Renal pelvis (tissue), 4 donors: ENCODE data around the gene DRC1. TPM values are rescaled to one million over a fixed set of nuclear protein-coding genes. Genes with fewer than 3 reads are reported as not detected.

ENCODE experiments used
- DNase-seq: peaks from one replicate; pipeline ENCODE4 v3.0.0-alpha.2; 2013
- polyA plus RNA-seq, 3 donors: library from polyadenylated mRNA; unstranded; fragments of 120-200 nt; gene quantifications; one replicate each; pipeline ENCODE4 v1.2.1, GENCODE V29; 2013; ENCODE audit not compliant: insufficient read length in 3 of 3

Gene DRC1
- polyA plus RNA-seq, 3 donors, result 1.8 to 4.6 (median 2.1) TPM

DNA sequence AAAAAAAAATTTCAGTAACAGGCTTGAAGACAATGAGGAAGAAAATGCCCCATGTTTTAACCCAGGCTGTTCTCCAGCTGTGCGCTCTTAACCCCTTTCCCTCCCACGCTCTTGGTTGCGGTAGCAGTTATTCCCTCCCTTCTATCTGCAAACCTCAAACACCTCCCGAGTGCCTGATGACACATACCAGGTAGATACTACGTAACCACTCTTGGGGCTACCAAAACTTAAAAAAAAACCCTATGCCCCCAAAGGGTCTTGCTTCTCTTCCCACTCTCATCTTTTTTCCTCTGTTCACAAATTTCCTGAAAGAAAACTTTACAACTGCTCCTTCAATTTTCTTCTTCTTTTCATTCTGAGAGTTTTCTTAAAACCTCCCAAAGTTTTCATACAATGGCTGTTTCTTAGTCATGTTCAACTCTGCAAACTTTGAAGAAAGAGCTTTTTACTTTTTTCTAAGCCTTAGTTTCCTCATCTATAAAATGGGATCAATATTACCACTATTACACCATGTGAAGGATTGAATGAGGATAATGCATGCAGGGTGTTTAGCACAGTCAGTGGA, 4.9 kb upstream of the DRC1 start:
- DNase-seq, result no peak

DNA sequence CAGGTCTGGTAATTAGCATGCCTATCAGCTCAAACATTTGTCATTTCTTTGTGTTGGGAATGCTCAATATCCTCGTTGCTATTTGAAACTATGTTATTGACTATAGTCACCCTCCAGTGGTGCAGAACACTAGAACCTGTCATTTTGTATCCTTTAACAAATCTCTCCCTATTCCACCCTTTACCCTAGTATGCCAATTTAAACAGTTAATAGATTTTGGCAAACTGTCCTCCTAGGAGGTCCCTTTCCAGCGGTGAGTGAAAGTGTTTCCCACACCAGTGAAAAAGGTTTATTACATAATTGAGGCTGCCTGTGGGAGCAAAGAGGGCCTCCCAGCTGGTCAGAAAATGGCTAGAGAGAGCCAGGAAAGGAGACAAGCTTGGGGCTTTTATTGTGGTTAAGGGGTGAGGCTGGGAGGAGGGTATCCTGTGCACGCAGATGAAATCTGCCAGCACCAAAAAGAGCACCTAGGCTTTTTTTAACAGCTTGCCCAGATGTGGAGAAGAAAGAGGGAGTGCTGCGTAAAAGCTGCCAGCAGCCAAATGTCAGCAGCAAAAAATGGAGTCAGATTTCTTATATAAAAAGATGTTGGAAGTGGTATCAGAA, 1.8 kb upstream of the DRC1 start:
- DNase-seq, result no peak

DNA sequence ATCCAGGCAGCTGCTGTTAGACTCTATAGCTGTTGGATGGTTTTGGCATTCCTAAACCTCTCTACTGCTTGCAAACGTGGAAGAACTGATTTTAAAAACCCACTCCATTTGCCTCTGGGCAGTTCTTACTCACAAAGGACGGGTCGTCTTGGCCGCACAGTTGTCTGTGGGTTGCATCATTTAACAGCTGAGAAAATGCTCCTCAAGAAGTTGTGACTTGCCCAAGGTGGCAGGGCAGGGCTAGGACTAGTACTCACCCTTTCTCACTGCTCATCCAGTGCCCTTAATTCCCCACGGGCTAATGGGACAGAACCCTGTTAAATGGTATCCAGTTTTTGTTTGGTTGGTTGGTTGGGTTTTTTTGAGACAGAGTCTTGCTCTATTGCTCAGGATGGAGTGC, 997 bp upstream of the DRC1 start:
- no peak for DNase-seq

DNA sequence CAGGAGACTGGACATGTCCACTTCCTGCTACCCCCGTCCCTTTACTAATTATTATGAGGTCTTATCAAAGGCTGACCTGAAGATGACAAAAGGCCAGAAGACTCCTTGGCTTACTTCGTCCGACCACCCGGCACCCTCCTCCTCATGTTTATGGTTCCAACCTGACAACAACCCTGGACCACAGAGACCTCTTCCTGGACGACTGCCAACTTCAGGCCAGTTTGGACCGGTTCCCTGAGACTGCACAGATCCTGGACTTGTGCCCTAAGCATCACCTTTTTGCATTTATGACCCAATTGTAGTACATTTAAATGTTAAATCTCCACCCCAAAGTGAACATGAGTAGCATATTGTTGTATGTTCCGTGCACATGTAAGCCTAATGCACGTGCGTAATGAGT, 5.8 kb downstream of the DRC1 start:
- DNase-seq, result no peak

DNA sequence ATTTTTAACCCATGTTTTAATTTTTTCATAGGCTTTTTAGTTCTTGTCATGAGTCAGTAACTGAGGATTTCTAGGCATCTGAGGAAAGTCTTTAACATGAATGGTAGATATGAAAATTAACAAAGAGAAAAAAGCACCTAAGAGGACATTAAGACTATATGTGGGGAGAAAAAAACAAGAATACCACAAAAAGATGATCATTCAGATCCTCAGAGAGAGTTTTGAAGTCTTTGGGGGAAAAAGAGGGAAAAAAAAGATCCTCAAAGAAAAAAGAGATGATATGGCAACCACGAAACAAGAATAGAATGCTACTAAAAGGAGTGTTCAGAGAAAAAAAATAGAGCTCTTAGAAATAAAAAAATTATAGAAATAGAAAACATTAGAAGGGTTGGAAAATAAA, 8.1 kb downstream of the DRC1 start:
- no peak for DNase-seq

DNA sequence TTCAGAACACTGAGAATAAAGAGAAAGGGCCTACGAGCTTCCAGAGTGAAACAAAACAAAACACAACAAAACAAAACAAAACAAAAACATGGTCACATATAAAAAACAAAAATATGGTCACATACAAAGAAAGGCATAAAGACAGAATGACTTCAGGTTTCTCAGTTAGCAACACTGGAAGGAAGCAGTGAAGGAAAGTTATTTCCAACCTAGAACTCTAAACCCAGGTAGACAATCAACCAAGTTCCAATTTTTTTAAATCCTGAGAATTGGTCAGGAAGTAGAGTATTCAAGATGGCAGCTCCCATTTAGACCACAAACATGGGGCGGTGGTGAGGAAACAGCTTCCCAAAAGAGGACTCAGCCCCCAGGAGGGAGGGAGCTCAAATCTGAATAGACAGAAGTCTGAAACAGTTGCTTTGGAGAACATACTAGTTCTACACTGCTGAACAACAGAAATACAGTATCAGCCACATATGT, 9.1 kb downstream of the DRC1 start:
- no peak for DNase-seq

DNA sequence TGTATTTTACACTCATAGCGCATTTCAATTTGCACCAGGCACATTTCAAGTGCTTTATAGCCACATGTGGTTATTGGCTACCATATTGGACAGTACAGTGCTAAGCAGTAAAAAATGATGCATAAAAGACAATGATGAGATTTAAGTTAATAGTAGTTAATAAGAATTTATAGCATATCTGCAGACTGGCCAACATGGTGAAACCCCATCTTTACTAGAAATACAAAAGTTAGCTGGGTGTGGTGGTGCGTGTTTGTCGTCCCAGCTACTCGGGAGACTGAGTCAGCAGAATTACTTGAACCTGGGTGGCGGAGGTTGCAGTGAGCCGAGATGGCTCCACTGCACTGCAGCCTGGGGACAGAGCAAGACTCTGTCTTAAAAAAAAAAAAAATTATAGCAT, 9.7 kb downstream of the DRC1 start:
- no peak for DNase-seq

DNA sequence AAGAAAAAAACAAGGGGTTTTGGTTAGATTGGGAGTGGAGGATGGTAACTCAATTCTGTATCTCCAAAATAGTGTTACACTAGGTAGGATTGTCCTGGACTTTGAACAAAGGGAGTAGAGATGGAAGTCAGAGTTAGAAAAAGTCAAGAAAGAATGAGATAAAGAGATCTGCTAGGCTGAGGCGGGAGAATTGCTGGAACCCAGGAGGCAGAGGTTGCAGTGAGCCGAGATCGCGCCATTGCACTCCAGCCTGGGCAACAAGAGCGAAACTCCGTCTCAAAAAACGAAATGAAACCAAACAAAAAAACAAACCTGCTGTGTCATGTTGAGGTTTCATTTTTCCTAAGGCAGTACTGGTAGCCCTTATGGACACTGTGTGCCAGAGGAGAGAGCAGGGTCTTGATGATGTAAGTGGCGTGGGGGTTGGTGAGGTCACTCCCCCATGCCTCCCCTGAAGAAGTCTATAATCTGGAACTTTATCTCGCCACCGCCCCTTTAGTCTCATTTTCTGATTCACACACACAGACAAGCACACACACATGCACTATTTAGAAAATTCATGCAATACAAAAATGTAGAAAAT, 10.5 kb downstream of the DRC1 start:
- no peak for DNase-seq

DNA sequence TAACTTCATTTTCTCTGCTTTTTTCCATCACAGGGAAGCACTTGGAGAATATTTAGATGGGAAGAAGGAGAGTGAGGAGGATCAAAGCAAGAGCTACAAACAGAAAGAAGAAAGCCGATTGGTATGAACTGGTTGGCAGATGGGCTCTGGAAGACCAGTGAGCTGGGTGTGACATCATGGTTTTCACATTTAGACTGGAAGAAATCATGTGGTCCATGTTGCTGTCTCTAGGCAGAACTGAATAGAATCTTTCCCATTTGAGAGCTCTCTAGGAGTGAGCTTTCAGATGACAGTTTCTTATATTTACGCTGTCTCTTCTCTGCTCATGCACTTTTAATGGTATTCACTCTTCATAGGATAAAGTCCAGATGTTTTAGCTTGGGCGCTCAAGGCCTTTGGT, 12.6 kb downstream of the DRC1 start:
- no peak for DNase-seq

DNA sequence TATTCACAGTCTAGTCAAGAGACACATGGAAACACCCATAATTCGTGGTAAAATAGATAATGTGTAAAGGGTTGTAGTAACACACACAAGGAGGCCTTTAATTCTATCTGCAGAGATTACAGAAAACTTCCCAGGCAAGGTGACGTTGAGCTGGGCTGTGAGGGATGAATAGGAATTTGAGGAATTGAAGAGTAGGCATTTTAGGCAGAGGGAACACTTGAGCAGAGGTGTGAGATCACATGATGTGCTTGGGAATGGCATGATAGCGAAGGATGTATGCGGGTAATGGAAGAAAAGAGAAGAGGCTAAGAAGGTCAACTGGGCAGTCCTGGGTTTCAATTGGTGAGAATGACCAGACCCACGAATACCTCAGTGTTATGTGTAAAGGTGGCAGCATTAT, 20.2 kb downstream of the DRC1 start:
- DNase-seq, result no peak

DNA sequence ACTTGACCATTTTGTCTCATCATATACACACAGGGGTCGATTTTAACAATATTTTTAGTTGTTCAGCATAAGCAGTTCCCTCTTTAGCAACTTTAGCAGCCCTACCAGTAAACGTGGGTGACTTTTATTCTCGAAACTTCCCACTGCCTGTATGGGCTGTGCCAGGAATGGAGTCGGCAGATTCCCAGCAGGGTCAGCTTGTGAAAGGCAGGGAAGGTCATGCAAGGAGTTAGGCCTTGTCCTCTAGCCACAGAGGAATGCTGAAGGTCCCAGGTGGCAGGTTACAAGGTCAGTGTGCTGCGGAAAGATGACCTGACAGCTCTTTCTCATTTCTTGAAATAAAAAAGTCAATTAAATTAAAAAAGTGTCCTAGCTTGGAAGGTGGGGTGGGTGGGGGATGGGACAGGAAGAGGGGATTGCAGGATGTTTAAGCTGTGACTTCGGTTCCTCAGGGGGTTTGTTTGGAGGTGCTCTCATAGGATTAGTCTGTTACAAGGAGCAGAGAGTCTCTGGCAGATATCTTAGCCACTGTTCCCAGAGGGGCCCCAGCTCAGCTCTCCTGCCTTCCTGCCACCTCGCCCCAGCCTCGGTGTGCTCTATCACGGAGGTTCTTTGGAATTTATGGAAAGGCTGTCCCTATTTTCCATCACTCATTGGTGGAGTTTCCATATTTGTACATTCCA, 21.4 kb downstream of the DRC1 start:
- DNase-seq, result no peak

DNA sequence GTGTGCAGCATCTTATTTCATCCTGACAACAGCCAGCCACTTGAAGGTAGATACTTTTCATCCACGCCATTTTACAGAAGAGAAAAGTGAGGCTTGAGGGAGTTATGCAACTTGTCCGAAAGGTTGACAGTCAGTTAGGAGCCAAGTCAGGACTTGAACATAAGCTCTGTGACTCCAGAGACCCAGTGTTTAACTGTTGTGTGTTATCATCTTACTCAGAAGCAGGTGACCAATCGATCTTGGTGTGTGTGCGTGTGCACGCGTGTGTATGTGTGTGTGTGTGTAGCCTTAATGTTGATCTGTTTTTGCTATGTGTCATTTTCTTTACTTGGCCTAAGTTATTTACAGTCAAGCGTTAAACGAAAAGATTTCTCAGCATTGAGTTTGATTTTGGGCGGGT, 22.0 kb downstream of the DRC1 start:
- DNase-seq, result no peak

DNA sequence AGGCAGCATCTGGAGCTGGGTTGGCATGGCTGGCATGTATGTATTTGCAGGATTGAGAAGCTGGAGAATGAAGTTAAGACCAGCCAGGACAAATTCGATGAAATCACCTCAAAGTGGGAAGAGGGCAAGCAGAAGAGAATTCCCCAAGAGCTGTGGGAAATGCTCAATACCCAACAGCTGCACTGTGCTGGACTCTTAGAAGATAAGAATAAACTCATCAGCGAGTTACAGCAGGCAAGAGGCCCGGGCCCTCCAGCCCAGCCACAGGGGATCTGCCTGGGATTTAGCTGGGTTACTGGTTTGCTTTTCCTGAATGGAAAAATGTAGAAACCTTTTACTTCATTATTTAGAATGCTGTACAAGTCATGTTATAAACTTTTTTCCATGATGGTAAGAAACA, 22.5 kb downstream of the DRC1 start:
- DNase-seq, result no peak

DNA sequence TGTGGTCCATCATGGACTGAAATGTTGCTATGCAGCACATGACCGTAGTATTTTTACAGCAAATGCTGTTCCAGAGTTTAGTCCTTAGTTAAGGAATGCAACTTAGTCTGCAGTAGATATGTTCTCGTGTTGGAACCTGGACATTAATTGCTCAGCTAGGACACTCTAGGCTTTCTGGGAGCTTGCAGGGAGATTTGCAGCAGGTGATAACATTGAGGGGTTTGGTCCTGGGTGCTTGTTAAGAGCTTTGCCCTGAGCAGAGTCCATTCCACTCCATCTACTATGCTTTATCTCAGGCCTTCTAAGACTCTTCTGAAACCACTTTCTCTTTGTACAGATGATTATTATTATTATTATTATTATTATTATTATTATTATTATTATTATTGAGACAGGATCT, 27.1 kb downstream of the DRC1 start:
- no peak for DNase-seq

DNA sequence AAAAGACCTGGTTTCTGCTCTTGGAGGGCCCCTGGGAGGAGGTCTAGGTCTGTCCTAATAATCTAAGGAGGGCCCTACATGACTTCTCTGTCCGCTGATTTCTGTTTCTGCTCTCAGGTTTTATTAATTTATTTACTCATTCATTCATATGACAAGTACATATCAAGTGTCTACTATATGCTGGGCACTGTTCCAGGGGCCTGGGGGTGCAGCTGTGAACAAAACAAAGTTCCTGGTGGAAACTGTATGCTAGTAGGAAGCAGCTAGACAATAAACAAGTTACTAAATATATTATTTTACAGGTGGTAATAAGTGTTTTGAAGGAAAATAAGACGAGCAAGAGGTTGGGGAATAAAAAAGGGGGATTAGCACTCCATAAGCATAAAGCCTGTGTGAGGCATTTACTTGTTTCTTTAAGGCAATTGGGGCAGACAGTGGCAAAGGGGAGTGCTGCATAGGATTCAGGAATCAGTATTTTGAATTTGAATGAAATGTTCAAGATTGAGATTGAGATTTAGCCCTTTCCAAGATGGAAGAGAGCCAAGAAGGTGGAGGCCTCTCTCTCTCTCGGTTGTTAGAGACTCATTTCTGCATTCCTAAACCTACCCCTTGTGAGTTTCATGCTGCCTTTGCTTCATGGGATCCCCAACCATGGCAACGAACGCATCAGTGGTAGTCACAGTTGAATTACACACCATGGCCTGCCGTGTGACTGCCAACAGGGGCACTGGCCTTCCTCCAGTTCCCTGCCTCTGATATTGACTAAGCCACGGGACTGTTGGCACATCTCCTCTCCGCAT, 28.3 kb downstream of the DRC1 start:
- no peak for DNase-seq

DNA sequence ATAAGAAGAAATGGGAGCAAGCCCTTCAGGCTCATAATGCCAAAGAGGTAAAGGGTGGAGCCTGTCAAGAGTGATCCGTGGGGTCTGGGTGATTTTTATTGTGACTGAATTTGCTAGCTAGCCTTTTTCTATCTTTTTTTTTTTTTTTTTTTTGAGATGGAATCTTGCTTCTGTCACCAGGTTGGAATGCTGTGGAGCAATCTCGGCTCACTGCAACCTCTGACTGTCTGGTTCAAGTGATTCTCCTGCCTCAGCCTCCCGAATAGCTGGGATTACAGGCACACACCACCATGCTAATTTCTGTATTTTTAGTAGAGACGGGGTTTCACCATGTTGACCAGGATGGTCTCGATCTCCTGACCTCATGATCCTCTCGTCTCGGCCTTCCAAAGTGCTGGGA, 29.1 kb downstream of the DRC1 start:
- DNase-seq, result no peak

DNA sequence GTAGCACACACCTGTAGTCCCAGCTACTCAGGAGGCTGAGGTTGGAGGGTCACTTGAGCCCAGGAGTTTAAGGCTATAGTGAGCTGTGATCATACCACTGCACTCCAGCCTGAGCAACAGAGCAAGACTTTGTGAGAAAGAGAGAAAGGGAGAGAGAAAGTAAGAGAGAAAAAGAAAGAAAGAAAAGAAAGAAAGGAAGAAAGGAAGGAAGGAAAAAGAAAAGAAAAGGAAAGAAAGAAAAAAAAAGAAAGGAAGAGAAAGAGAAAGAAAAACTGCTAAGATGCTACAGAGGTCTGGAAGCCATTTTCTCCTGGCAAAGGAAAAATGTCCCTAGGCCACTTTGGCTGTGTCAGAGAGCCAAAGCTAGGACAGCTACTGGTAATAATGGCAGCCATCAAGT, 30.6 kb downstream of the DRC1 start:
- no peak for DNase-seq

DNA sequence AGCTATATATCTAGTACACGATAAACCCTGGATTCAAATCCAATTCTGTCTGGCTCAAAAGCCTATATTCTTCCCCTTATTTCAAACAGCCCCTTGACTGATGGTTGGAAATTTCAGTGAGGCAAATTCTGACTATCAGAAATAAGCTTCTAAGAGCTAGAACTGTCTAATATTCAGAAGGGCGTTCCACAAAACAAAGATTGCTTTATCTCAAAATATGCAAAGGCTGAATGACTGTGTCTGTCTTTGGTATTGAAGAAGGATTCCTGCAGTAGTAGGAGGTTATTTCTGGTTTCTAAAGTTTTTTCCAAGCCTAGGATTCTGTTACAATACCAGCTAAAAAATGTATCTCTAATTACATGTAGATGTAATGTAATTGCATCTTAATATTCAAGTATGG, 31.1 kb downstream of the DRC1 start:
- DNase-seq, result no peak

DNA sequence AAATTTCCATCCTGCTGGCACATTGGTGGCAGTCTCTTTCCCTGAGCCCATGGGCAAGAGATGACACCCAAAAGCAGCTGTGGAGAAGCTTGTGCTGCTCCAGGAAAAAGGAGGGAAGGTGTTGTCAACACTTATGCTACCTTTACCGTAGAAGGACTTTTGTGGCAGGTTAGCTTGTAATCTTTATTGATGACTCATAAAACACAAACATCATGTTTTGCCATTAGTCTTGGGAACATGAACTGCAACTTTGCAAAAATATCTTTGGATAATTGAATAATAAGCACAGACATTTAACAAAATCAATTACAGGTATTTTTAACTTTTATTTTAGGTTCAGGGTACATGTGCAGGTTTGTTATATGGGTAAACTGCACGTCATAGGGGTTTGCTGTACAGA, 33.4 kb downstream of the DRC1 start:
- DNase-seq, result no peak

DNA sequence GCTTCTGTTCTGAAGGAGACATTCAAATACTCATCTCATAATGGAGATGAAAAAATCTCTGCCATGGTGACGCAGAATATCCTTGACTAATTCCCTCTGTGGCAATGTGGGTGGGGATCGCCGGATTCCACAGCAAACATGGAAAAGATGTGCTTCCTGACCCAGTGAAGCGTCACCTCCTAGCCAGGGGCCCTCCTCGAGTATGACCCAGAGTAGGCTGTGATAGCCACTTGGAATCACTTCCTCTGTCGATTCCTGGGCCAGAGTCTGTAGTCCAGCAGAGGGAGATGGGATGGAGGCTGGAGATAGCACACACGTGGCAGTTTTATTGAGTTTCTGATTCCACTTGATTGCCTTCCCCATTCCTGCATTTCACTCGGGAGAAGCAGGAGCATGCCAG, 36.8 kb downstream of the DRC1 start:
- DNase-seq, result no peak

DNA sequence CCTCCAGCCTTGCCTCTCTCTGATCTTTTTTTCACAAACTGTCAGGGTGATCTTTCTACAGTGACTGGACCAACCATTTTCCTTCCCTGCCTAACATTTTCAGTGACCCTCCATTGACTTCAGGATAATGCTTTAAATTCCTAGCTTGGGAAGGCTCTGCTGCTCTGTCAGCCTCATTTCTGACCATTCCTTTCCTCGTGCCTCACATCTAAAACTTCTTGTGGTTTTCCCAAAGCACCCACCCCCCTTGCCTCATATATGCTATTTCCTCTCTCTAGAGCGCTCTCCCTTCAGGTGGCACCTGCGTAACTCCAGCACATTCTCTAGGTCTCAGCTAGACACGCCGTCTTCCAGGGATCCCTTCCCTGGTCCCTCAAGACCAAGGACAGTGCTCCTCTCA, 37.2 kb downstream of the DRC1 start:
- DNase-seq, result no peak

DNA sequence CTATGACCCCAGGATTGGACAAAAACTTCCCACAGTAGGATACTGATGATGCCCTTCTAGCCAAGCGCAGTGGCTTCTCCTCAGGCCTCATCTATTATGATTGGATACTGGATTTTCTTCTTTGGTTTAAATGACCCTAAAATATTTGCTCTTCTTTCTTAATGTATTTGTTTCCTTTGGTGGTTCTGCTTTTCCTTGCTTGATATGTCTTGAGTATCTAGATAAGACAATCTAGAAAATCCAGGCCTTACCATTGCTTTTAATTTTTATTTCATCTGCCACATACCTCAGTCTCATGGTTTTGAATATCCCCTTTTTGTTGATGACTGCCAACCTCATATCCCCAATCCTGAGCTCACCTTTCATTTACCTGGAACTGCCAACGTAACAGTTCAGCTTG, 40.6 kb downstream of the DRC1 start:
- DNase-seq, result no peak

DNA sequence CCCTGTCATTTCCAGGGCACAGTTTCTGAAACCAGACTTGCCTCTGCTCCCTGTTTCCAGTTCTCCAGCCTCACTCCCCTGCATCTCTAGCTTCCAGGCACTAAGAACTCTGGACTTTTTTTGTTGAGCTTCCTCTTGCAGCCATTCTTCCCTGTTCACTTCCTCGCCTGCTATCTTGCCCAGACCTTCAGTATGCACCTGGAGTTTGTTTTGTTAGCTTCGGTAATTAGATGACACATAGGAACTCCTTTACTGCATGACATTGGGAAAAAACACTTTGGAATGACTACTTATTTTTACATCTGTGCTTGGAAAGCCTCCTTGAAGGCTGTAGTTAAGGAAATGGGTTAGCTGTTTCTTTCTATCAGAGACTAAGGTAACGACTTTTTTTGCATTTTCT, 41.0 kb downstream of the DRC1 start:
- DNase-seq, result no peak
